CD4-positive, alpha-beta T cell treated with Interferon alpha-2 for 1 hour (primary cell): ENCODE measurements around the gene BAK1.
"Not testable (repeated sequence)": the region's sequence is repeated elsewhere in the genome, so short reads cannot be mapped to it uniquely, and the experiment has no call there.

Experiments used
- DNase-seq, 2 donors: peaks; one replicate each; pipeline ENCODE4 v3.0.0-alpha.2; 2020 to 2022

BAK1 gene

DNA sequence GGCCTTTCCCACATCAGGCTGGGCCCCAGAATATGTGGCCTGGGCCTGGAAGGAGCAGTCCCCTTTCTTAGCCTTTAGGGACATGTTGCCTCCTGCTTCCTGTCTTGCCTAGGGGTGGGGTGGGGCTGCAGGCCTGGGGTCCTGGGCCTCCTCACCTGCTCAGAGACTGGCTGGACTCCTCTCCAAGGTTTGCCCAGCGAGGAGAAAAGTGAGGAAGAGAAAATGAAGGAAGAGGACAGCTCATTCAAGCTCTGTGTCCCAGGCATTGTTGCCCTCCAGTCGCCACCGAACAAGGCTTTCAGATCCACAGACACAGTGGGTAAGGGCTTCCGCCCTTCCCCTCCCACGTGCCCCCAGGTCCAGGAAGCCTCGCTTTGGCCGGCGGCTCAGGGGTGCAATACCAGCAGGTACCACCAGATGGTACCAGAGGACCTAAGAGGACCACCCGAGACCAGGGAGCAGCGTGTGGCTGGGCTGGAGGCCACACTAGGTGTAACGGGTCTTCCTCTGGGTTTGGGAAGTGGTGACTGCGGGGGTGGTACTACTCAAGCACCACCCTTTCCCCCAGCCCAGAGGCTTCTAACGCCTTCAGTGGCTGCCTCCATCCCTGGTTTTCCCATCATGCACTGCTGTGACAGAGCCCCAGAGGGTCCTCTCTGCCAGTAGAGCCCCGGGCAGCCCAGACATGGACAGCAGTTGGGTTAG is 5.5 kb upstream of the BAK1 start:
- DNase-seq, result peak; percentile 88 to 94

DNA sequence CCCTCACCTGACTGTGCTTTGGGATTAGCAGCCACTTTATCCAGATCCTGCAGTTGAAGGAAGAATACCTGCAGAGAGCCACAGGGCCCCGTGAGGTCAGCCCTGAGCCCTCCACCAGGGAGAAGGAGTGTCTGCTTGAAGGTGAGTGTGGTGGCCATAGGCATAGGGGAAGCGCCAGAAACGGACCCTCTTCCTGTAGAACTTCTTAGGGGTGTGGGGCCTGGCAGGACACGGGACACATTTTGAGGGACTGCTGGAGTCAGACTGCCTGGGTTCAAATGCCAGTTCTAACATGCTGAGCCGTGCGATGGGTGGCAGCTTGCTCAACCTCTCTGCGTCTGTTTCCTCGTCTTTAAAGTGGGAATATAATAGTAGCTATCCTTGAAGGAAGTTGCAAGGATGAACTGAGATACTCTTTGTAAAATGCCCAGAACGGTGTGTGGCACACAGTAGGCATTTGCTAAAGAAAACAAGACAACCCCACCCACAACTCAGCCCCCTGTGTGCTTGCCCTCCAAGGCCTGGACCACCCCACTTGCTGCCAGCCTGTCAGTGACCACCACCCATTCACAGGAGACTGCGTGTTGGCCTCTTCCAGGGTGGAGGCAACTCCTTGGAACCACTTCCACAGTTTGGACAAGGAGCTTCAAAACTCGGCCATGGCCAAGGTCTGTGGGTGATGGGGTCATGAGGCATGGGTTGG is 4.8 kb upstream of the BAK1 start:
- no peak for DNase-seq

DNA sequence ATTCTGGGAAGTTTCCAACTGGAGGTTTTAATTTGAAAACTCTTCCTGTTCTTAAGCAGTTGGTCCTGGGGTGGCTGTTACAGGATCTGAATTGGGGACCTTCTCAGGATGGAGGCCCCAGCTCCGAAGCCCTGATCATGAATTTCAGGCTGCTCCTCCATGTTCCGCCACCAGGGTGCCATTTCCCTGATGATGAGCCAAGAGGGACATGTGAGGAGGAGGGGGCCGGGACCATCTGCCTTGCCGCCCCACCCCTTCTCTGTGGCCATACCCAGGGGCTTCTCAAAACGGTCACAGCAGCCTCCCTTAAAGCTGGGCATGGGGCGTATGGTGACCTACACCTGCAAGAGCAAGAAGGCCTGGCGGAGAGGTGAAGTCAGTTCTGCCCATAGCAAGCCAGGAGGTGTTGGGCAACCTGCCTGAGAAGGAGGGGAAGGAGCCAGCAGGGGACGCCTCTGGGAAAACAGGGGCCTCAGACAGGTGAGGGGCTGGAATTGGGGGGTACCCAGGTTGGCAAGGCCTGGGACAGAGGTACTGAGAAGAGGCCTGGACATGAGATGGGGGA is 3.6 kb upstream of the BAK1 start:
- no peak for DNase-seq

DNA sequence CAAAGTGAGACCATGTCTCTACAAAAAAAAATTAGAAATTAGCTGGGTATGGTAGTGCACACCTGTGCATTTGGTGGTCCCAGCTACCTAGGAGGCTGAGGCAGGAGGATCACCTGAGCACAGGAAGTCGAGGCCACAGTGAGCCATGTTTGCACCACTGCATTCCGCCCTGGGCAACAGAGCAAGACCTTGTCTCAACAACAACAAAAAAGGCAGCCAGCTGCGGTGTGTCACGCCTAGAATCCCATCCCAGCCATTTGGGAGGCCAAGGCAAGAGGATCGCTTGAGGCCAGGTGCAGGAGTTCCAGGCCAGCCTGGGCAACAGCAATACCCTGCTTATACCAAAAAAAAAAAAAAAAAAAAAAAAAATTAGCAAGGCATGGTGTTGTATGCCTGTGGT is 1.1 kb upstream of the BAK1 start:
- DNase-seq, result no peak

DNA sequence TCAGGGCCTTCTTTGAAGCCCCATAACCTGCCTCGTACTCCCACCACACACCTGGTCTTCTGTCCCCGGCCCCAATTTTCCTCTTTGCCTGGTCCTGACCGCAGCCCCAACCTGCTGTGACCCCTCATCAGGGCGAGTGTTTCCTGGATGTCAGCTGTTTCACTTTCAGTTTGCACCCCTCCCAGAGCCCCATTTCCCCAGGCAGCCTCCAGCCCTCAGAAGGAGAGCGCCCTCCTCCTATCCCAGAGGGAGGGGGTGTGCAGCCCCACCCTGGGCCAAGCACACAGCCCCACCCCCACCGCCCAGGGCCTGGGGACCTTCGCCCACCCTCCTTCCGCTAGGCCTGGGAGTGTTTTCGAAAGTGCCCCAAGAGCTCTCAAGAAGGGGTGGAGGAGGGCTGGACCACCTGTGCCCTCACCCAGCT is 1.5 kb downstream of the BAK1 start:
- peak; percentile 69 to 84 for DNase-seq

DNA sequence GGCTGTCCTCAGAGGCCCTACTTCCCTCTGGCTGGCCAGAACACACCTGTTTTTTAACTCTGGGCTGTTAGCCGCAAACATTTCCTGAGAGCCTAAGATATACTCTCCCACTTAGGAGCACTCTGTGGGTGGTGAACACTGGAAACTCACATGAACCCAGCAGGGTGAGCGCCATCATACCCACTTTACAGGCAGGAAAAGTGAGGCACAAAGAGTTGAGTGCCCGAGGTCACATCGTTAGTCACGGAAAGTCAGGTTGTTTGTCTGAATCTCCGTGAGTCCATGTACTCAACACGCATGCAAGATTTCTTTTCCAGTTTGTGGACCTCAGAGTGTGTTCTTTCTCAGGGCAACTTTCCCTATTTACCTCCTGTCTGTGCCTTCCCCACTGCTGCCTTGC is 1.9 kb downstream of the BAK1 start:
- DNase-seq, result no peak

DNA sequence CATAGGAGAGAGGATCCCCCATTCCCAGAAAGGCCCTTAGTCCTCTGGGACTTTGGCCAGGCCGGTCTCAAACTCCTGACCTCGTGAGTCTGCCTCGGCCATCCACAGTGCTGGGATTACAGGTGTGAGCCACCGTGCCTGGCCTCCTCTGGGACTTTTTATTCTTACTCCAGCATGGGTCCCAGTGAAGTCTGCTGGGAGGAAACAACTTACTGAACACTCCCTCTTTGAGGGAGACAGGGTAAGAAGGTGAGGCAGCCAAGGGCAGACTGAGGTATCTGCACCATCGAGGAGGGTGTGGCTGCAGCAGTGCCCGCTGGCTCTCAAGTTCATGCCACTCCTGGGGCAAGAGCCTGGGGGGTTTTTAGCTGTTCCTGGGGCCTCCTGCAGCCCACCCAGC is 2.4 kb downstream of the BAK1 start:
- DNase-seq, result peak in 1 of 2 donors; percentile 36

DNA sequence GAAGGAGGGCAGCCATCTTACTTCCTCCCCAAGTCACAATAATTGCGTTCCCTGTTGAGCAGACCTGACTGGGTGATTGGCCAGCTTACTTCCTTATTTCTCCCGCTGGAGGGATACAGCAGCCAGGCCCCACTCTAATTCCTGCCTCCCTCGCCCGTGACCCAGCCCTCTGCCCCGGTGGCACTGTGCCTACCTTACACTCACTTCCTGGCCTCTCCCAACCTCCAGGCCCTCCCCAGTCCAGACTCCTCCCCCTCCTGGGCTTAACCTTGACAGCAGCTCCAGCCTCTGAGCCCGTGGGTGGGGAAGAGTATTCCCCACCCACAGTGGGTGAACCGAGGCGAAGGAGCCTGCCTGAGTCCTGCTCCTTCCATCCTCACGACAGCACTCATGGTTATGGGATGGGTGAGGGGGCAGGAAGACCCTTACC is 3.0 kb downstream of the BAK1 start:
- DNase-seq, result peak; percentile 32 to 48

DNA sequence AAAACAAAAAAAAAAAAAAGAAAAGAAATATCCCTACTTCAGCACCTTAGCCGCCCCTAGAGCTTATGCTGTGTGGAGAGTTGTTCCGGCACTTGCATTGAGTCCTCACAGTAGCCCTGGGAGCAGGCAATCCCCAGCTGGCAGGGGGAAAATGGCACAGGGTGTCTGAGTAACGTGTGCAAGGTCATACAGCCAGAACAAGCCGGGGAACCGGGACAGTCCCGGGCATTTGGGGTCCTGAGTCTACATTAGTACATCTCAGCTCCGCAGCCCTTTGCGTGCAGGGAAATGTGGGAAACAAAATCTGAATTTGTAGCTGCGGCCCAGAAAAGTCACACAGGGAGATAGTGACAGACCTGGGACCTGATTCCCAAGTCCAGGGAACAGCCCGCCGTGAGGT is 3.4 kb downstream of the BAK1 start:
- no peak for DNase-seq

DNA sequence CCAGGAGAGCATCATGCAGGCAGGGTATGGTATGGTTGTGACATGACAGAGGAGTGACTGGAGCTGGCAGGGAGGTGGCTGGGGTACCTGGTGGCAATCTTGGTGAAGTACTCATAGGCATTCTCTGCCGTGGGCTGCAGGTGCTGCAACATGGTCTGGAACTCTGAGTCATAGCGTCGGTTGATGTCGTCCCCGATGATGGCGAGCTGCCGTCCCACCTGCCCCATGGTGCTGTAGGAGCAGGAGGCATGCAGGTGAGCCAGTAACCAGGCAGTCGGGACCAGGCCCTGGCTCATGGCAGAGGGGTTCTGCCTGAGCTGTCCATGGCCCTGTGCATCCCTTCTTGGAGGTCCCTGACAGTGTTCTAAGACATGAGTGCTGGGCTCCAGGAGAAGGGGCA is 4.9 kb downstream of the BAK1 start:
- no peak for DNase-seq

DNA sequence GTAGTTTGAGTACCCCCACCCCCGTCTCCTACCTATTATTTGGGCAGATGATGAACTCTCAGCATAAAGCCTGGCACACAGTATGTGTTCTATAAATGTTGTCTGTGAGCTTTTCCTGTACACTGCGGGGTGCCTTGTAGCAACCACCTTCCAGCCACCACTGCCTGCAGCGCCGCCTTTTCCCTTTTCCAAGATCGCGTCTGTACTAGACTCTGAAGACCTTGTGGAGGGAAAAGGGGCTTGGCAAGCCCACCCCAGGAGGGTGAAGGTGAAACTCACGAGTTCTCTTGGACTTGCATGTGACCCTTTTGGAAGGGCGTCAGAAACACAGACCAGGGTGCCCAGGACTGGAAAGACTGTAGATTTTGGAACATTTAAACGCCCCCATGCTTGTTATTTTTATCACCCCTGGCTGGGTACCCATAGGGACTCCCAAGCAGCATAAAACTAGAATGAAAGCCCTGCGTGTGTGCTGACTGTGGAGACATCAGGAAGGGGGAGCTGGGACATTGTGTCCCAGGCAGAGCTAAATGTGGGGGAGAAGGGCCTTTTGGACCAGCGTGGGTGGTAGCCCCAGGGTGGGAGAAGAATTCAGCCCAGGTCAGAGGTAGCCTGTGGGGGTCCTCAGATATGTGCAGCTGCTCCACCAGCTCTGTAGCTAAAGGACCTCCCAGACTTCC is 8.3 kb downstream of the BAK1 start:
- DNase-seq, result no peak

DNA sequence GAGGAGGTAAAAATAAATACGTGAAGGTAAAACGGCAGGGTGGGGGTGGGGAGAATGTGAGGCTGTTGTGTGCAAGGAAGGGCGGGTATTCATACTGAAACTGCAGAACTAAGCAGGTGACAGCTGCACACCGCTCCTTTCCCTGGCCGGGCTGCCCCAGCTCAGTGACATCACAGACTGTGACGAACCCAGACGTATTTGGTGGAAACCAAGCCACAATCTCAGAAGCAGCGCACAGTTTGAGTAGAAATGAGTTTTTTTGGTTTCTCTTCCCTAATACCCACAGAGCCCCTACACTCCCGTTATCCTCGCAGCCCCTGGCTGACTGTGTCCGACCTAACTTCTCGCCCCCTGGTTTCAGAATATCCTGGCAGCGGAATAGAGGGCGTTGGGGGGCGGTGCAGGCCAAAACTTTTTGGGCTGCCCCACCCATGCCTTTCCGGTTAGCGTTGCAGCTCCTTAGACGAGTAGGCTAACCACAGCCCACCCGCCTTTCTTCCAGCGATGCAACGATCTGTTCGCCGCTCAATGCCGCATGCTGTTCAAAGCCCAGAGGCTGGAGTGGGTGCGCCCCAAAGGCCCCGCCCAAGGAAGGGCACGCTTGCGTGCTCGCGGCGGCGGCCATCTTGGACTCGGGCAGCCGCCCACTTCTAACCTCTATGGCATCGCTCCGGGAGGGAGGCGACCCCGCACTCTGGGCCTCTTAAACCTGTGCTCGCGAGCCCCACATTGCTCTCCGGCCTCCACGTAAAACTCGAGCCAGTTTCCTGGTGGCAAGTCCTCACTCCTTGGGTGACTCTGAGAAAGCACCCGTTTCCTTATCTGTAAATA is 9.1 kb downstream of the BAK1 start:
- peak; percentile 96 for DNase-seq

DNA sequence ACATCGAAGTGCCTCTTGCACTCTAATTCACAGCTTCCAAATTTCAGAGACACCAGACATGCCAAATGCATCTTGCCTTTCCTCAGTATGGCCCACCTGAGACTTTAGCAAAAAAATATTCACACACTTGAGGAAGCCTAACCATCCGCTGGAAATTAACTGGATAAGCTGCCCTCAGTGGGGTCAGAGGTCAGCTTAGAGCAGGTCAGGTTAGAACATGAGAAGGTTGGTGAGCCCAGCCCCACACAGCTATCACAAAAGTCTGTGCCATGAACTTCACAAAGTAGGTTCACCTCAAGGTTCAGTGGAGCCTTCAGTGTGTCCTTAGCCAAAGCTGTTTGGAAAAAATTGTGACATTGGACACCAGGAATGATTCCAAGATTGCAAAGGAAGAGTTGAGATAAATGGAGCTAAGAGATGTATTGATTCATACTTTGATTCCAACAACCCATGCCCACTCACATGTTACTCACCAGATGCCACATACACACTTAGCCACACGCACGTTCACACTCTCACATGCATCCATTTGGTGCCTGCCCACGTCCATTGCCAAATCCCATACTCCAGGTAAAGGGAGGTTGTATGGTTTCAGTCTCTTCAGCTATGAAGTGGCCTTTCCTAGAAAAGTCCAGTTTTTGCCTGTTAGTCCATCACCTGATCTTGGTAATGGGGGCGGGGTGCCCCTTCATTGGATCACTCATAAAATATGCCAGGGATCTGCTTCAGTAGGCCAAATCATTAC is 11.1 kb downstream of the BAK1 start:
- no peak for DNase-seq

DNA sequence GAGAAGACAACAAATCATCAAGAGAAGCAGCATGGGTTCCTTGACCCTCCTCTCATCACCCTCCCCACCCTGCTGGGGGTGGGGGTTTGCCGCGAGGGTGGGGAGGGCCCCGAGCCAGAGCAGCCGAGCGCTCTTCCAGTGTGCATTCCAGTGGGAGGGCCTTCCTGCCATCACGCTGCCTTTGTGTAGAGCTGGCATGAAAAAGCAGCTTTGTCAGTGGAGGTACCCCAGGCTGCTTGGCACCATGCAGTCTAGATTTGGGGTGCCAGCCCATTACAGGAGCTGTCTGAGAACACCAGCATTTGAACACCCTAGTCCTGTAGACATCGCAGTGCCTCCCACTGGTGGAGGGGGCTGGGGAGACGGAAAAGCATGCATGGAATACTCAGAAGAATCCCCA is 12.2 kb downstream of the BAK1 start:
- no peak for DNase-seq

DNA sequence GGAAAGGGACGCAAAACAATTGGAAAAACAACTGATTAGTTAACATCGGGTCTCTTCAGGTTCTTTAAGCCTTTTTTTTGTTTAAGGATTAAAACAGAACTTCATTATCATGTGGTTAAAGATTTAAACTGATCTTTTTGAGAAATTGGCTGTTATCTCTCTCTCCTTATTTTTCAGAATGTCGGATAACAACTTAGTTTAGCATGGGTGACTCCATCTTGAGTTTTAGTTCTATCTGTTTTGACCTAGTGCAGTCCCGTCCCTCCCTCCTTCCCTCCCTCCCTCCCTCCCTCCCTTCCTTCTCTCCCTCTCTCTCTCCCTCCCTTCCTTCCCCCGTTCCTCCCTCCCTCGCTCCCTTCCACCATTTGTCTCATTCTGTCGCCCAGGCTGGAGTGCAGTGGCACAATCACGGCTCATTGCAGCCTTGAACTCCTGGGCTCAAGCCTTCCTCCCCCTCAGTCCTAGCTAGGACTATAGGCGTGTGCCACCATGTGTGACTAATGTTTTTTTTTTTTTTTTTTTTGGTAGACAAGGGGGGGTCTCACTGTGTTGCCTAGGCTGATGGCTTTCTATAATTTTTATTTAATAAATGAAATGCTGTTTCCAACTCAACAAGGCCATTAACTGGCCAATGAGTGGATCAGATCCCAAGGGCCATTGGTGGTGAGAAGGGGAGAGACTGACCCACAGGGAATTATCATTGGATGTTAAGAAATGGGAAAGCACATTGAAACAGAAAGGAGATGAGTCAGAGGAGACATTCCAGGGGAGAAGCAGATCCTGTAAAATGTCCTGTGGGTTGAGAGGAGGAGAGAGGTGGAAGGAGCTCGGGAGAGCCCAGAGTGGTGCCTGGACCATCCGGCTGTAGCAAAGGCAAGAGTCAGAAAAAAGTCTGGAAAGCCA is 13.6 kb downstream of the BAK1 start:
- no peak for DNase-seq

DNA sequence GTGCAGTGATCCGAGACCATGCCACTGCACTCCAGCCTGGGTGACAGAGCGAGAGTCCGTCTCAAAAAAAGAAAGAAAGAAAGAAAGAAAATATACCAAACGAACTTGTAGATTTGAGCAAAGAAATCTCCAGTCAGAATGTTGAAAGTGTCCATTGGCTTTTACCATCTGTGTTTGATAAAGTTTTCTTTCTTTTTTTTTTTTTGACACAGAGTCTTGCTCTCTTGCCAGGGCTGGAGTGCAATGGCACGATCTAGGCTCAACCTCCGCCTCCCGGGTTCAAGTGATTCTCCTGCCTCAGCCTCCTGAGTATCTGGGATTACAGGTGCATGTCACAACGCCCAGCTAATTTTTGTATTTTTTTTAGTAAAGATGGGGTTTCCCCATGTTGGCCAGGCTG is 21.3 kb downstream of the BAK1 start:
- no peak for DNase-seq

DNA sequence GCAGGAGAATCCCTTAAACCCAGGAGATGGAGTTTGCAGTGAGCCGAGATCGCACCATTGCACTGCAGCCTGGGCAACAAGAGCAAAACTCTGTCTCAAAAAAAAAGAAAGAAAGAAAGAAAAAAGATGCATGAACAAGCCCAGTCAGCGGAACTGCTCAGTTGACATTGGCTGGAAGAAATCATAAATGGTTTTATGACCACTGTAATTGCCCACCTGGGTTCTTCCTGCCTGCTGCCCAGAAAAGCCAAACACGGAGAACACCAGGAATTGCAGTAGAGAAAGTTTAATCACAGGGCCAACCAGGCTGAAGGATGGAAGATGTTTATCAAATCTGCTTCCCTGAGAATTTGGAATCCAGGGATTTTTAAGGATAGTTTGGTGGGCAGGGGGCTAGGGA is 22.7 kb downstream of the BAK1 start:
- no peak for DNase-seq

DNA sequence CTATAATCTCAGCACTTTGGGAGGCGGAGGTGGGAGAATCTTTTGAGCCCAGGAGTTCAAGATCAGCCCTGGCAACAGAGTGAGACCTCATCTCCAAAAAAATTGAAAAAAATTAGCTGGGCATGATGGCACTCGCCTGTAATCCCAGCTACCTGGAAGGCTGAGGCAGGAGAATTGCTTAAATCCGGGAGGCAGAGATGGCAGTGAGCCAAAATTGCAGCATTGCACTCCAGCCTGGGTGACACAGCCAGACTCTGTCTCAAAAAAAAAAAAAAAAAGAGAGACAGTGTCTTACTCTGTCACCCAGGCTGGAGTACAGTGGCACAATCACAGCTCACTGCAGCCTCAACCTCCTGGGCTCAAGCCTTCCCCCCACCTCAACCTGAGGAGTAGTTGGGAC is 27.2 kb downstream of the BAK1 start:
- not testable (repeated sequence) for DNase-seq

DNA sequence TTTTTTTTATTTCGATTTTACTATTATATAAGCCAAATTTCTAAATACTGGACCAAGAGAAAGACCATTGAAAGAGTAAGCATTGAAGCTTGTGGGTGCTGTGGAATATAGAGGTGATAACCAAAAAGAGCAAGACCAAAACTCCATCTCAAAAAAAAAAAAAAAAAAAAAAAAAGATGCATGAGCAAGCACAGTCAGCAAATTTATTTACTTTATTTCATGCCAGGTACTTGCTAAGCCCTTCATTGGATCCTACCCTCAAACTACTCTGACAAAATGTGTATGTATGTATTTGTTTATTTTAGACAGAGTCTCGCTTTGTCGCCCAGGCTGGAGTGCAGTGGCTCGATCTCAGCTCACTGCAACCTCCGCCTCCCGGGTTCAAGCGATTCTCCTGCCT is 27.8 kb downstream of the BAK1 start:
- DNase-seq, result no peak

DNA sequence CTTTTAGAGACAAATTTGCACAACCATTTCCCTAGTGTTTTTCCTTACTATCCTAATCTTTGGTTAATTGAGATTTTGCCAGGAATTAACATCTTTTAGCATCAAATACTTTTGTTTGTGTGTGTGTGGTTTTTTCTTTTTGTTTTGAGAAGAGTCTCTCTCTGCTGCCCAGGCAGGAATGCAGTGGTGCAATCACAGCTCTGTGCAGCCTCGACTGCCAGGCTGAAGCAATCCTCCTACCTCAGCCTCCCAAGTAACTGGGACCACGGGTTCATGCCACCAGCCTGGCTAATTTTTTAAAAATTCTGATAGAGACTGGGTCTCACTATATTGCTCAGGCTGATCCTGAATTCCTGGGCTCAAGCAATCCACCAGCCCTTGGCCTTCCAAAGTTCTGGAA is 28.5 kb downstream of the BAK1 start:
- DNase-seq, result no peak

DNA sequence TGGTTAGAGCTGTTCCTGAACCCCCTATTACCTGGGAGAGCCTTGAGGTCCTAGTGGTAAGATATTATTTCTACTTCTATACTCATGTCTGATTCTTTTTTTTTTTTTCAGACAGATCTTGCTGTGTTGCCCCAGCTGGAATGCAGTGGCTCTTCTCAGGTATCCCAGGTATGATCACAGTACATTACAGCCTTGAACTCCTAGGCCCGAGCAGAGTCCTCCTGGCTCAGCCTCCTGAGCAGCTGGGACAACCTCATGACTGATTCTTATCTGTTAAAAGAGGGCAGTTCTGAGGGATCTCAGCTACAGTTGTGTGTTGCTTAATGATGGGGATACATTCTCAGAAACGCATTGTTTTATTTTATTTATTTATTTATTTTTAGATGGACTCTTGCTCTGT is 30.2 kb downstream of the BAK1 start:
- no peak for DNase-seq
